ENCODE measurements around the gene SCFD1.
"Not testable (repeated sequence)": the region's sequence is repeated elsewhere in the genome, so short reads cannot be mapped to it uniquely, and the experiment has no call there.

SCFD1 gene

GRCh38 chr14:30621940-30622830, at the start of gene SCFD1:
SCFD1 (plus strand) TSS chr14:30622319; CDS start chr14:30622339, 20 bp downstream.
- peak; percentile 88 for DNase-seq

- DNase-seq: no peak
These were observed 49.3 kb upstream of the SCFD1 start for GRCh38 chr14:30572771-30573170.

GRCh38 chr14:30573226-30573814, 48.8 kb upstream of the SCFD1 start:
- DNase-seq: no peak

- peak; percentile 49 for DNase-seq
These were observed 48.2 kb upstream of the SCFD1 start for GRCh38 chr14:30573966-30574365.

GRCh38 chr14:30574777-30575176, 47.3 kb upstream of the SCFD1 start:
- DNase-seq: peak; percentile 90

GRCh38 chr14:30576333-30576732, 45.8 kb upstream of the SCFD1 start:
- not testable (repeated sequence) for DNase-seq

- no peak for DNase-seq
These were observed 41.4 kb upstream of the SCFD1 start for GRCh38 chr14:30580616-30581282.

- DNase-seq: no peak
These were observed 40.9 kb upstream of the SCFD1 start for GRCh38 chr14:30581283-30581625.

GRCh38 chr14:30582376-30582775, 39.7 kb upstream of the SCFD1 start:
- DNase-seq: no peak

GRCh38 chr14:30584058-30584630, 38.0 kb upstream of the SCFD1 start:
- no peak for DNase-seq

- DNase-seq: no peak
These were observed 36.9 kb upstream of the SCFD1 start for GRCh38 chr14:30585204-30585603.

- no peak for DNase-seq
These were observed 35.0 kb upstream of the SCFD1 start for GRCh38 chr14:30587141-30587540.

GRCh38 chr14:30588873-30589272, 33.2 kb upstream of the SCFD1 start:
- no peak for DNase-seq

GRCh38 chr14:30596935-30597334, 25.2 kb upstream of the SCFD1 start:
- peak; percentile 33 for DNase-seq

GRCh38 chr14:30597504-30597903, 24.6 kb upstream of the SCFD1 start:
- DNase-seq: no peak

- DNase-seq: peak; percentile 88
These were observed 20.9 kb upstream of the SCFD1 start for GRCh38 chr14:30600922-30601918.

GRCh38 chr14:30603402-30603801, 18.7 kb upstream of the SCFD1 start:
- peak; percentile 53 for DNase-seq

- not testable (repeated sequence) for DNase-seq
These were observed 17.4 kb upstream of the SCFD1 start for GRCh38 chr14:30604696-30605095.

GRCh38 chr14:30607156-30607780, 14.9 kb upstream of the SCFD1 start:
- peak; percentile 46 for DNase-seq

- no peak for DNase-seq
These were observed 13.5 kb upstream of the SCFD1 start for GRCh38 chr14:30608533-30609006.

- DNase-seq: peak; percentile 93
These were observed 11.3 kb upstream of the SCFD1 start for GRCh38 chr14:30610787-30611343.

Data from MV-4-11 (cell line).